Epithelial cell of prostate (primary cell): Measurements from ENCODE around the gene CTF1.
A peak's percentile ranks its signal among the peaks of the same experiment; 100 is the strongest.
"Not testable (repeated sequence)": the region's sequence is repeated elsewhere in the genome, so short reads cannot be mapped to it uniquely, and the experiment has no call there.

Experiments used
- DNase-seq: peaks from one replicate; pipeline ENCODE4 v3.0.0-alpha.2; 2011; ENCODE audit warnings: low read depth, low spot score
- H3K27ac ChIP-seq: fragments of 450-650 bp; 2 replicates; pipeline ENCODE4 v1.5.1; 2017; ENCODE audit warnings: mild to moderate bottlenecking

Gene CTF1

DNA sequence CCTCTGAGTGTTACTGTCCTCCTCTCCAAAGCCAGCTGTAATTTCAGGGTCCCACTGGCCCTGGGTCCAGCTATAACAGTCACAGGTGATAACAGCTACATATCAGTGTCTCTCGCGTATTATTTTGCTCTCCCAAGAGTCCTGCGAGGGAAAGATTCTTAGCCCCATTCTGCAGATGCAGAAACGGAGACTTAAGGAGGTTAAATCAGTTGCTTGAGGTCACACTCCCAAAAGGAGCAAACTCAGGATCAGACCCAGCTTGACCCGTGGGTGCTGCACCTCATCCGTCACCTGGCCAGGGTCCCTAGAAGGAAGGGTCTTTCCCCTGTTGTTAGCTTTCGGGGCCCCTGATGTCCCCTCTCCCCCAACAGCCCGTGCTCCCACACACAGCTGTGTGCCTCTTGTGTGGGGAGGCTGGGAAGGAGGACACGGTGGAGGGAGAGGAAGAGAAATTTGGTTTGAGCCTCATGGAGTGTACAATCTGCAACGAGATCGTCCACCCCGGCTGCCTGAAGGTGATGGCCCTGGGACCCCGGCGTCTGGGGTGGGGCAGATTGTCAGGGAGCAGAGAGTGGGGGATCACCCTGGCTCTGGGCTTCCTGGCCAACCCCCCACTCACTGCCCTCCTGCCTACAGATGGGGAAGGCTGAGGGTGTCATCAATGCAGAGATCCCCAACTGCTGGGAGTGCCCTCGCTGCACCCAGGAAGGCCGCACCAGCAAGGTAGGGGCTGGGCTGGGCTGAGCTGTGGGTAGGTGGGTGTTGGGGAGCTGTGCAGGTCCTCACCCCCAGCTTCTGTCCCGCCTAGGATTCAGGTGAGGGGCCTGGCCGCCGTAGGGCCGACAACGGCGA, 30.7 kb downstream of the CTF1 start:
- no peak for DNase-seq
- no peak overlapping the region for H3K27ac ChIP-seq

GRCh38 chr16:30927789-30928378, 31.5 kb downstream of the CTF1 start:
- no peak for DNase-seq

GRCh38 chr16:30928390-30928789, 32.0 kb downstream of the CTF1 start:
- H3K27ac ChIP-seq: no peak overlapping the region
- no peak for DNase-seq

More at GRCh38 chr16:30927789-30928378, 31.5 kb downstream of the CTF1 start:
- no peak overlapping the region for H3K27ac ChIP-seq

- H3K27ac ChIP-seq: no peak overlapping the region
- no peak for DNase-seq
Observed at GRCh38 chr16:30929167-30929566, 32.8 kb downstream of the CTF1 start.

- no peak overlapping the region for H3K27ac ChIP-seq
- no peak for DNase-seq
Observed at GRCh38 chr16:30930160-30930571, 33.8 kb downstream of the CTF1 start.

DNA sequence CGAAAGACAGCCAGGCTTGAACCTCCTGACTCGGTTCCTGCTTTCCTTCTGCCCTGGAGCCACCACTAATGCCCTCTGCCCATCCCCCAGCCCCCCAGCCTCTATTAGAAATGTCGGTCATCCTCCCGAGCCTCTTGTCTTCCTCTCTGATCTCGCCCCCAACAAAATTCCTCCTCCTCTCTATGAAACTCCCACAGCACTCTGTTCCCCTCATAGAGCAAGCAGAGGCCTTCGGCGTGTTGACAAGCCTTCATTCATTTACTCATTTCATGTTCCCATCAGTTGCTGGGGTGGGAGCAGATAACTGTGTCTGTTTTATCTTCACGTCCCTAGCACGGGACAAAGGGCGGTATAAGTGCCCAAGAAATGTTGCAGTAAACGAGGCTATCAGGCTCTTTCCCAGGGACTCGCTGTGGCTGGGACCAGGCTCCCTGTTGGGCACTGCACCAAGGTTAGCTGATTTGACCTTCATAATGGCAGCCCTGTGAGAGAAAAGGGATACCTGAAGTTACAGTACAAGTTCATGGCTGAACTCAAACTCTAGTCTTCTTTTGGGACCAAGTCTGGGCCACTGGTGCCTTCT, 34.7 kb downstream of the CTF1 start:
- H3K27ac ChIP-seq: no peak overlapping the region
- no peak for DNase-seq

GRCh38 chr16:30934827-30935557, 38.6 kb downstream of the CTF1 start:
- no peak overlapping the region for H3K27ac ChIP-seq
- no peak for DNase-seq

DNA sequence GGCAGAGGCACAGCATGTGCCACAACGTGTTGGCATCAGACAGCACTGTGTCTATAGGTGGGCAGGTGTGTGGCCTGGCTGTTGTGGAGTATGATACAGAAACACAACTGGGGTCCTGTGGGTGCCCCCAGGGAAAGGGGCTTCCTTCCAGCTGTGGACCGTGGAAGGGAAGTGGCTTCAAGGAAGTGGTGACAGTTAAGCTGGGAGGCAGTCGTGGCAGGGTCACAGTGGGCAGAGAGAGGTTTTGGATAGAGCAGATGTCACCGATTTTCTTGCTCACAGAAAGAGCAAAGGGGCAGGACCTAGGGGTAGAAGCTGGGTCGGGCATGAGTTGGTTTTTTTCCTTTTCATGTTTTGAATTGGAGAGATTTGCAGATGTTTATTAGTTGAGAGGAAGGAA, 41.3 kb downstream of the CTF1 start:
- no peak for DNase-seq
- H3K27ac ChIP-seq: peak overlapping the region; percentile 94

DNA sequence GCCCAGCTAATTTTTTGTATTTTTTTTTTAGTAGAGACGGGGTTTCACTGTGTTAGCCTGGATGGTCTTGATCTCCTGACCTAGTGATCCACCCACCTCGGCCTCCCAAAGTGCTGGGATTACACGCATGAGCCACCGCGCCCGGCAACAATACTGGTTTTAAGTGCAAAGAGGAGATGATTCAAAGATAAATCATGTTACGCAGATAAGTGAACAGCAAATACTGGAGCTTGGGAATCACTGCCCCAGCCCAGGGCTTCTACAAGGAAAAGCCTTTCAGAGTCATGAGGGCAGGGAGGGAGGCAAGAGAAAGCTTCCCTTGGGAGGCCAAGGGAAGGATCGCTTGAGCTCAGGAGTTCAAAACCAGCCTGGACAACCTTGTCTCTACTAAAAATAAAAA, 43.2 kb downstream of the CTF1 start:
- H3K27ac ChIP-seq: peak overlapping the region; percentile 94
- DNase-seq: not testable (repeated sequence)

DNA sequence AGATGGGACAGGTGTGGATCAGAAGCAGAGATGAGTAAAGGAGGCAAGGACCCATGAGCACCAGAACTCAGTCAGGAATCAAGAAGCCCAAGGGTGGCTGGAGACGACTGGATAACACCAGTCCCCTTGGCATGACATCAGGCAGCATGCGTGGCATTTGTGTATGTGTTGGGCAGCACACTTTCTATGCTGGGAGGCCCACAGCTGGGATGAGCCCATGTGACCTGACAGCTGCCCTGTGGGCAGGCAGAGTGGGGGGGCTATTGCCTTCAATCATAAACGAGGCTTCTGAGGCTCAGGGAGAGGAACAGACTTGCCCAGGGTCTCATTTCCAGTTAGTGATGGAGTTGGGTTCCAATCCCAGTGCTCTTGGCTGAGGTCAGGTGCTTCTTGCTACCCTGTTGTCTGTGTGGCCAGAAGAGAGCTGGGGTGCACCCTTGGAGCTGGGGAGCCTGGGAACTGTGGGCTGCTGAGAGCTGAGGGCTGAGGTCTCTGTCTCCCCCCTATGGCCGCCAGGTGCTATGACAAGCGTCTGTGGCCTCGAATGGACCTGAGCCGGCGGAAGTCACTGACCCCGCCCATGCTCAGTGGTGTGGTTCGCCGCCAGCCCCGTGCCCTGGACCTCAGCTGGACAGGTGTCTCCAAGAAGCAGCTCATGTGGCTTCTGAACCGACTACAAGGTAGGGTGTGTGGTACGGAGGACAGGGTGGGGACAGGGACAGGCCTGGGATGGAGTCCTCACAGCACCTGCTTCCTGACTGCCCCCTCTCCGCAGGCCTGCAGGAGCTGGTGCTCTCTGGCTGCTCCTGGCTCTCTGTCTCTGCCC, 45.4 kb downstream of the CTF1 start:
- peak overlapping the region; percentile 94 for H3K27ac ChIP-seq
- DNase-seq: no peak

- H3K27ac ChIP-seq: peak overlapping the region; percentile 94
- no peak for DNase-seq
Observed at GRCh38 chr16:30942426-30942806, 46.0 kb downstream of the CTF1 start.

- no peak overlapping the region for H3K27ac ChIP-seq
- DNase-seq: no peak
Observed at GRCh38 chr16:30944352-30944751, 47.9 kb downstream of the CTF1 start.

DNA sequence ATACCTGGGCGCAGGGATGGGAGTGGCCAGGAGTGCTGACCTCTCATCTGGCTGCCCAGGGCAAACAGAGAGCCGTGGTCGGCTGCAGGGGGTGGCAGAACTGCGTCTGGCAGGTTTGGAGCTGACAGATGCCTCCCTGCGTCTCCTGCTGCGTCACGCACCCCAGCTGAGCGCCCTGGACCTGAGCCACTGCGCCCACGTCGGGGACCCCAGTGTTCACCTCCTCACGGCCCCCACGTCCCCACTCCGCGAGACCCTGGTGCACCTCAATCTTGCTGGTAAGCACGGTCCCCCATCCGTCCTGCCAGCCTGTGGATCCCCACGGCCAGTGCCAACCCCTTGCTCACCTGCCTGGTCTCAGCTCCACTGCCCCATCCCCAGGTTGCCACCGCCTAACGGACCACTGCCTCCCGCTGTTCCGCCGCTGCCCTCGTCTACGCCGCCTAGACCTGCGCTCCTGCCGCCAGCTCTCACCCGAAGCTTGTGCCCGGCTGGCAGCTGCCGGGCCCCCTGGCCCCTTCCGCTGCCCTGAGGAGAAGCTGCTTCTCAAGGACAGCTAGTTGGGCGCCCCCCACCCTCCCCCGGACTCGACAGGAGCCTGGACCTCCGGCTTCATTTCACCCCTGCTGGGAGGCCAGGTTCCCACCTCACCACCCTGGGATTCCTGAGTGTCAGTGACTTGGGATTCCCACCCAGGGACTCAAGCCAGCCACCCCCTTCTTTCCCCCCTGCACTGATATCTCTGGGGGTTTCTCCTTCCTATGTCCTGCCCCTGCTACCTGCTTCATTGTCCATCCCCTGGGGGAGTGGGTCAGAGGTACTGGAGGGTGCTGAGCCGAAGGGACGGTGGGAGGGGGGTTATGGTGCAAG, 50.5 kb downstream of the CTF1 start:
- no peak for DNase-seq
- H3K27ac ChIP-seq: no peak overlapping the region

DNA sequence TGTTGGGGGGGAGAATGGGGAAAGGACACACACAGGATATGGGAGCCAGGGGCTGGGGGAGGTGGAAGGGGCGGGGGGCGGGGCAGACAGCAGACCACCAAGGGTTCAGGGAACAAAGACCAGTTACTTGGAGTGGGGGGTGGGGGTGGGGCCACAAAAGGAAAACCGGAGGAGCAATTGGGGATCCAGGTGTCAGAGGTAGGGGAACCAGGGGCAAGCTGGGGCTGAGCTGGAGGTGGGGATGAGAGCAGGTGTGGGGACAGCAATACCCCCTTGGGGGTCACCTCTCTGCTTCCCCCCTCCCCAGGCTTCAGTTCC, 51.1 kb downstream of the CTF1 start:
- no peak for DNase-seq
- H3K27ac ChIP-seq: no peak overlapping the region

DNA sequence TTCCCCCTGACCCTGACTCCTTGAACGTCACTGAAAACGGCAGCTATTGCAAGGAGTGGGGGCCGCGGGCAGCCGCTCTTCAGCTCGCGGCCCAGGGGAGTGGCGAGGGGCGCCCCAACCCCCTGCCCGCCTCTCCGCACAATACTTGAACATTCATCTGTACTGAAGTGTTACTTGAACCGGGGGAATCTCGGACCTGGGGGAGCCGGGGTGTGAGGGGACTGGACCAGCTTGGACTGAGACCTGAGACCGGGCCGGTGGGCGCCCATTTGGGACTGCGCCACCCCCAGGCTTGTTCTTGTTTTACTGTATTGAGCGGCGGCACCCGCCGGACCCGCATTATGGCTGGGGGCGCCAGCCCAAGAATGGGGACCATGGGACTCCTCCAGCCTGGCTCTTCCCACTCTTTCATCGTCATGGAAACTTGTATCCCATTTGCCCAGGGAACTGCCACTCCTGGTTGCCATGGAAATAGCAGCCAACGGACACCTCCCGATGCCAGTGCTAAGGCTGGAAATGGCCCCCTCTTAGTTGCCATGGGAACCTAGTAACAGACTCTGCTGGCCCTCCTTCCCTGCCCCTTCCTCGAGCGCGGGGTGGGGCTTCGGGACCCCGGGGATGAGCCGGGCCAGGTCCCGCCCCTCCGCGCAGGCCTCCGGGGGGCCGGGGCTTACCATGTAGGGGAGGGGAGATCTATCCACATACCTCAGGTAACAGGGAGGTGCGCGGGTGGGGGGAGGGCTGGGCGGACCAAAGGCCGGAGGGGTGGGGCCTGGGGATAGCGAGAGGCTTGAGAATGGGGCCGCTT, 51.6 kb downstream of the CTF1 start:
- H3K27ac ChIP-seq: peak overlapping the region; percentile 85
- no peak for DNase-seq

GRCh38 chr16:30948667-30949649, 52.5 kb downstream of the CTF1 start, which contains the start of gene ORAI3:
TSS of gene ORAI3 (plus strand) at chr16:30949068. CDS start at chr16:30949290, 222 bp downstream.
- H3K27ac ChIP-seq: peak within 1 kb of the TSS; percentile 85
- no peak for DNase-seq
